Right lobe of liver (tissue), 6 donors: ENCODE results near the gene RPRD2. TPM values are rescaled to one million over a fixed set of nuclear protein-coding genes. Genes with fewer than 3 reads are reported as not detected.

ENCODE experiments used
- ATAC-seq, 4 donors: fragments of 200-7000 bp; cut with Tn5 transposase; one replicate each; pipeline ENCODE4 v1.9.1; 2020; ENCODE audit warnings: mild to moderate bottlenecking in 4 of 4, moderate library complexity in 4 of 4
- DNase-seq, 3 donors: peaks; one replicate each; pipeline ENCODE4 v3.0.0-alpha.2; 2020
- H3K27ac ChIP-seq, 3 donors: fragments of 200-600 bp; one replicate each; pipeline ENCODE4 v1.8.0; 2022
- H3K27me3 ChIP-seq, 2 donors: fragments of 200-600 bp; one replicate each; pipeline ENCODE4 v1.8.0; 2022
- H3K36me3 ChIP-seq, 4 donors: fragments of 200-600 bp; sonication (generic) in 1 of 4; one replicate each; pipeline versions ENCODE4 v1.5.1 to v1.8.0; 2017 to 2022; ENCODE audit warnings: control low read depth in 1 of 4
- H3K4me1 ChIP-seq, 4 donors: fragments of 200-600 bp; sonication (generic) in 1 of 4; one replicate each; pipeline versions ENCODE4 v1.5.1 to v1.8.0; 2017 to 2022; ENCODE audit warnings: control low read depth in 1 of 4
- H3K4me3 ChIP-seq, 3 donors: fragments of 200-600 bp; one replicate each; pipeline ENCODE4 v1.8.0; 2022
- H3K9me3 ChIP-seq, 4 donors: fragments of 200-600 bp; sonication (generic) in 1 of 4; one replicate each; pipeline versions ENCODE4 v1.5.1 to v1.8.0; 2017 to 2022; ENCODE audit warnings: control low read depth in 1 of 4
- POLR2A ChIP-seq: fragments of 450-650 bp; IDR thresholded peaks from one replicate; pipeline ENCODE4 v1.6.1; 2017; ENCODE audit warnings: antibody characterized with exemption, mild to moderate bottlenecking
- WGBS: methylation state at CpG from one replicate; pipeline ENCODE4 v1.1.6; 2018; ENCODE audit warnings: low coverage, low lambda C conversion rate; ENCODE audit not compliant: insufficient coverage; ENCODE audit errors: missing lambda C conversion rate; 5-methylcytosine and 5-hydroxymethylcytosine counted together
- intact Hi-C, 2 donors: fragments of 100-400 bp; cut with DNase I; formaldehyde crosslinking; loops; one replicate each; pipeline versions ENCODE4 v1.11.2 to v1.14.1; 2022
- total RNA-seq, 6 experiments: library from RNA; depleted of rRNA in 2 of 6; stranded (reverse); fragments of >200 nt in 2 of 6; fragmentation: NEBNext Ultra II Directional in 3 of 6; extraction: Animal tissue kit (Norgen Biotek cat#: 25700) in 3 of 6; gene quantifications; one replicate each; pipeline versions ENCODE4 v1.1.0 to v1.2.4, GENCODE V29; 2016 to 2023
- TF ChIP-seq, protein P1 (sequence below), 4 donors: fragments of 200-600 bp in 3 of 4; fragments of 450-650 bp in 1 of 4; IDR thresholded peaks; one replicate each; pipeline versions ENCODE4 v1.5.1 to v1.8.0; 2016 to 2022; ENCODE audit warnings: antibody characterized with exemption in 4 of 4, mild to moderate bottlenecking in 2 of 4
- donor health status: DM: no; HTN: yes; CAD: no.
- donor health status: DM: no; HTN: no; CAD: no.
- donor health status: DM: no; HTN: no; CAD: no.
- donor health status: DM: no; HTN: yes; CAD: no.
- donor health status: DM: no; HTN: yes; CAD: no.

RPRD2 gene
- total RNA-seq, 6 experiments from 2014 or later, result 8.9 to 17.5 (median 11.0) TPM

DNA sequence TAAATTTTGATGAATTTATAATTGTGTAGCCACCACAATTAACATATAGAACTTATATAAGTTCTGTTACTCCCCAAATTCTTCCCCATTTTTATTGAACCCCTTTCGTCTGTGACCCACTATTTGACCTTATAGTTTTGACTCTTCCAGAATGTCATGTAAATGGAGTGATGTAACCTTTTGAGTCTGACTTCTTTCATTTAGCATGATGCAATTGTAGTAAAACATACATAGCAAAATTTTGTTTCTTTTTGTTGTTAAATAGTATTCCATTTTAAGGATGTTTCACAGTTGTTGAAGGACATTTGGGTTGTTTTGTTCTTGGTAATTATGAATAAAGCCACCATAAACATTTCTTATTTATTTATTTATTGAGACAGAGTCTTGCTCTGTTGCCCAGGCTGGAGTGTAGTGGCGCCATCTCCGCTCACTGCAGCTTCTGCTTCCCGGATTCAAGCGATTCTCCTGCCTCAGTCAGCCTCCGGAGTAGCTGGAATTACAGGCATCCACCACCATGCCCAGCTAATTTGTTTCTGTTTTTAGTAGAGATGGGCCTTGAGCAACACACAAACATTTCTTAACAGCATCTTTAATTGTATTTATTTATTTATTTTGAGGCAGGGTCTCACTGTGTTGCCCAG is 33.6 kb downstream of the RPRD2 start:
- DNase-seq (no peak), ATAC-seq (no peak)
- no peaks in the 10 kb centered on the region for H3K9me3 ChIP-seq
- no peak overlapping the region for H3K4me3 ChIP-seq
- TF ChIP-seq, protein P1, sequence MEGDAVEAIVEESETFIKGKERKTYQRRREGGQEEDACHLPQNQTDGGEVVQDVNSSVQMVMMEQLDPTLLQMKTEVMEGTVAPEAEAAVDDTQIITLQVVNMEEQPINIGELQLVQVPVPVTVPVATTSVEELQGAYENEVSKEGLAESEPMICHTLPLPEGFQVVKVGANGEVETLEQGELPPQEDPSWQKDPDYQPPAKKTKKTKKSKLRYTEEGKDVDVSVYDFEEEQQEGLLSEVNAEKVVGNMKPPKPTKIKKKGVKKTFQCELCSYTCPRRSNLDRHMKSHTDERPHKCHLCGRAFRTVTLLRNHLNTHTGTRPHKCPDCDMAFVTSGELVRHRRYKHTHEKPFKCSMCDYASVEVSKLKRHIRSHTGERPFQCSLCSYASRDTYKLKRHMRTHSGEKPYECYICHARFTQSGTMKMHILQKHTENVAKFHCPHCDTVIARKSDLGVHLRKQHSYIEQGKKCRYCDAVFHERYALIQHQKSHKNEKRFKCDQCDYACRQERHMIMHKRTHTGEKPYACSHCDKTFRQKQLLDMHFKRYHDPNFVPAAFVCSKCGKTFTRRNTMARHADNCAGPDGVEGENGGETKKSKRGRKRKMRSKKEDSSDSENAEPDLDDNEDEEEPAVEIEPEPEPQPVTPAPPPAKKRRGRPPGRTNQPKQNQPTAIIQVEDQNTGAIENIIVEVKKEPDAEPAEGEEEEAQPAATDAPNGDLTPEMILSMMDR (IDR thresholded peaks at IDR 0.05), result no peak
- no peak for TF ChIP-seq POLR2A
- WGBS, result 74% methylated on average over 6 of the region's 6 CpGs
- H3K4me1 ChIP-seq, result no peaks in the 10 kb centered on the region
- intact Hi-C loops, result no loop called here
- H3K27me3 ChIP-seq, result no peaks in the 10 kb centered on the region
- no peaks in the 10 kb centered on the region for H3K36me3 ChIP-seq
- no peak overlapping the region for H3K27ac ChIP-seq

DNA sequence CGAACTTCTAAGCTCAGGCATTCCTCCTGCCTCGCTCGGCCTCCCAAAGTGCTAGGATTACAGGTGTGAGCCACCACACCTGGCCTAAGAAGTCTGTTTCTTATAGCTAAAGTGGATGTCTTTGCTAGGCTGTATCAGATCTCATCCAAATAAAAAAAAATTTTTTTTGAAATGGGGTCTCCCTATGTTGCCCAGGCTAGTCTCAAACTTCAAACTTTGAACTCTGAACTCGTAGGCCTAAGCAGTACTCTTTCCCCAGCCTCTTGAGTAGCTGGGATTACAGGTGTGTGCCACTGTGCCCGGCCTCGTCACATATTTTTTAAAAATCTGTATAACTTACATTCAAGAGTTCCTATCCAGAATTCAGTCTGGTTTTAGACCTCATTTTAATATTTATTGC is 40.5 kb downstream of the RPRD2 start:
- 83% methylated on average over 5 of the region's 6 CpGs for WGBS
- ATAC-seq (no peak), DNase-seq (no peak)
- no peaks in the 10 kb centered on the region for H3K9me3 ChIP-seq
- H3K4me3 ChIP-seq, result no peak overlapping the region
- H3K36me3 ChIP-seq, result no peaks in the 10 kb centered on the region
- no peaks in the 10 kb centered on the region for H3K27me3 ChIP-seq
- peaks cover 0 to 34% (median 17%) of the 10 kb centered on the region in 4 donors for H3K4me1 ChIP-seq
- intact Hi-C loops, result no loop called here
- H3K27ac ChIP-seq, result no peak overlapping the region
- TF ChIP-seq, protein P1 (IDR thresholded peaks at IDR 0.05), result no peak
- TF ChIP-seq POLR2A, result no peak

DNA sequence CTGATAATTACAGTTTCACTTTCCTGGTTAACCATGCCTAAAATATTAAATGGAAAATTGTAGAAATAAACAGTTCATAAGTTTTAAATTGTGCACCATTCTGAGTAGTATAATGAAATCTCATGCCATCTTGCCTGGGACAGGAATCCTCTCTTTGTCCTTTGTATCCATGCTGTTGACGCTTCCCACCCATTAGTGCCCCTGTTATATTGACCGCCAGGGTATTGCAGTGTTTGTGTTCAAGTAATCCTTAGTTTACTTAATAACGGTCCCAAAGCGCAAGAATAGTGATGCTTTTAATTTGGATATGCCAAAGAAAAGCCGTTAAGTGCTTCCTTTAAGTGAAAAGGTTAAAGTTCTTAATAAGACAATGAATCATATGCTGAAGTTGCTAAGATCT is 41.7 kb downstream of the RPRD2 start:
- Histone ChIP-seq H3K4me1 (peaks cover 0 to 44% (median 23%) of the 10 kb centered on the region in 4 donors), H3K36me3 (no peaks in the 10 kb centered on the region), H3K27ac (no peak overlapping the region), H3K4me3 (no peak overlapping the region), H3K9me3 (no peaks in the 10 kb centered on the region), H3K27me3 (no peaks in the 10 kb centered on the region)
- no peak for DNase-seq
- TF ChIP-seq POLR2A, result no peak
- TF ChIP-seq, protein P1 (IDR thresholded peaks at IDR 0.05), result no peak
- WGBS, result 22% methylated on average over 5 of the region's 5 CpGs
- no peak for ATAC-seq
- intact Hi-C loops, result no loop called here

DNA sequence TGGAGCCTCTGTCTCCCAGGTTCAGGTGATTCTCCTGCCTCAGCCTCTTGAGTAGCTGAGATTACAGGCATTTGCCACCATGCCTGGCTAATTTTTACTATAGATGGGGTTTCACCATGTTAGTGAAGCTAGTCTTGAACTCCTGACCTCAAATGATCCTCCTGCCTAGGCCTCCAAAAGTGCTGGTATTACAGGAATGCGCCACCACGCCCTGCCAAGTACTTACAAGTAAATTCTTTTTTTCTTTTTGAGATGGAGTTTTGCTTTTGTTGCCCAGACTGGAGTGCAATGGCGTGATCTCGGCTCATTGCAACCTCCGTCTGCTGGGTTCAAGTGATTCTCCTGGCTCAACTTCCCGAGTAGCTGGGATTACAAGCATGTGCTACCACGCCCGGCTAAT is 42.5 kb downstream of the RPRD2 start:
- H3K27ac ChIP-seq, result no peak overlapping the region
- DNase-seq (no peak), ATAC-seq (no peak)
- peaks cover 0 to 46% (median 23%) of the 10 kb centered on the region in 4 donors for H3K4me1 ChIP-seq
- no peak overlapping the region for H3K4me3 ChIP-seq
- no peaks in the 10 kb centered on the region for H3K36me3 ChIP-seq
- no peaks in the 10 kb centered on the region for H3K9me3 ChIP-seq
- 72% methylated on average over 2 of the region's 8 CpGs for WGBS
- TF ChIP-seq, protein P1 (IDR thresholded peaks at IDR 0.05), result no peak
- no peak for TF ChIP-seq POLR2A
- intact Hi-C loops, result no loop called here
- no peaks in the 10 kb centered on the region for H3K27me3 ChIP-seq
